NCI-H82 (cell line): ENCODE results near the gene EID1.
A peak's percentile ranks its signal among the peaks of the same experiment; 100 is the strongest.
"Not testable (repeated sequence)": the region's sequence is repeated elsewhere in the genome, so short reads cannot be mapped to it uniquely, and the experiment has no call there.

ENCODE experiments used
- DNase-seq: peaks from one replicate; lab custom pipeline; 2025; lab: John Stamatoyannopoulos, UW

EID1 gene

GRCh38 chr15:48869966-48870365 is 8.0 kb upstream of the EID1 start:
- DNase-seq, result peak; percentile 43

- no peak for DNase-seq
Observed at GRCh38 chr15:48871542-48871941, 6.4 kb upstream of the EID1 start.

GRCh38 chr15:48872632-48873031 is 5.3 kb upstream of the EID1 start:
- no peak for DNase-seq

- DNase-seq, result no peak
Observed at GRCh38 chr15:48875241-48875960, 2.5 kb upstream of the EID1 start.

GRCh38 chr15:48876057-48876456 is 1.9 kb upstream of the EID1 start:
- DNase-seq, result no peak

GRCh38 chr15:48880070-48880634 is 2.2 kb downstream of the EID1 start:
- peak; percentile 53 for DNase-seq

GRCh38 chr15:48883699-48884098 is 5.8 kb downstream of the EID1 start:
- no peak for DNase-seq

GRCh38 chr15:48887144-48887543 is 9.2 kb downstream of the EID1 start:
- no peak for DNase-seq

- DNase-seq, result no peak
Observed at GRCh38 chr15:48888191-48888590, 10.3 kb downstream of the EID1 start.

- no peak for DNase-seq
Observed at GRCh38 chr15:48888836-48889235, 10.9 kb downstream of the EID1 start.

- no peak for DNase-seq
Observed at GRCh38 chr15:48889925-48890324, 12.0 kb downstream of the EID1 start.

GRCh38 chr15:48890375-48890972 is 12.5 kb downstream of the EID1 start:
- no peak for DNase-seq

- no peak for DNase-seq
Observed at GRCh38 chr15:48891232-48891765, 13.4 kb downstream of the EID1 start.

- DNase-seq, result no peak
Observed at GRCh38 chr15:48893311-48893710, 15.4 kb downstream of the EID1 start.

GRCh38 chr15:48896869-48897814 is 19.2 kb downstream of the EID1 start:
- no peak for DNase-seq

- DNase-seq, result no peak
Observed at GRCh38 chr15:48898032-48898431, 20.1 kb downstream of the EID1 start.

- no peak for DNase-seq
Observed at GRCh38 chr15:48898446-48898845, 20.5 kb downstream of the EID1 start.

GRCh38 chr15:48899793-48900192 is 21.9 kb downstream of the EID1 start:
- DNase-seq, result peak; percentile 22

GRCh38 chr15:48904758-48905157 is 26.8 kb downstream of the EID1 start:
- DNase-seq, result no peak

GRCh38 chr15:48905216-48905615 is 27.3 kb downstream of the EID1 start:
- DNase-seq, result no peak

GRCh38 chr15:48905847-48906246 is 27.9 kb downstream of the EID1 start:
- DNase-seq, result no peak

- DNase-seq, result not testable (repeated sequence)
Observed at GRCh38 chr15:48909313-48909712, 31.4 kb downstream of the EID1 start.
